Stimulated activated CD4-positive, alpha-beta T cell treated with anti-CD3 and anti-CD28 coated beads, Interleukin-1b, Interleukin-23, amount 100 ng/mL, for 48 hours (primary cell): ENCODE measurements around the gene TFEB.
A peak's percentile ranks its signal among the peaks of the same experiment; 100 is the strongest.

Experiments used
- DNase-seq: peaks from one replicate; pipeline ENCODE4 v3.0.0-alpha.2; 2020

The TFEB gene

DNA sequence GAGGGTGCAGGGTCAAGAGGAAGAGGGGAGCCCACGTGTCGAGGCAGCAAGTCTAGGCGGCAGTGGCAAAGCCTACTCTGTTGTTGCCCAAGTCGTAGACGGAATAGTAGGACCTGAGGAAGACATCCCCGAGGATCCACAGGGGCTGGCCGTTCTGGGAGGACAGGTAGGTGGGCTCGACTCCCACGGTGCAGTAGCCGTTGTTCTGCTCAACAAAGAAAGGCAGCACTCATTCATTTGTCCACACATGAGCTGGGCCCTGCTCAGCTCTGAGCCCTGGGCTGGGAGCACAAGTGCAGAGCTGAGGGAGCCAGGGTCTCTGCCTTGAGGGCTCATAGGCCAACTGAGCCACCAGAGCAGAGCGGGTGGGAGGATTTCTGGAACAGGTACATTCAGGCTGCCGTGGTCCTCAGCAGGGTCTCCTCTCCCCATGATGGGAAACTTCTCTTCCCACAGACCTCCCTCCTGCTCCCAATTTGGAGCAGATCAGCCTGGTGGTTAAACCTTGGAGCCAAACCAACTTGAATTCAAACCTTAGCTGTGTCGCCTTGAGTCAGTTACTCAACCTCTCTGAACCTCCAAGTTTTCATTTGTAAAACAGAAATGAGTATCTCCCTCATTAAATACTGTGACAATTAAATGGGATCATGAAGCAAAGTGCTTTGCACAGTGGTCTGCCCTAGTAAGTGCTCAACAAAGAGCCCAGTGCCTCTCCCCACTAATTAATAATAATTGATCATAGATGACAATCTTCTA is 1.6 kb upstream of the TFEB start:
- DNase-seq = no peak

DNA sequence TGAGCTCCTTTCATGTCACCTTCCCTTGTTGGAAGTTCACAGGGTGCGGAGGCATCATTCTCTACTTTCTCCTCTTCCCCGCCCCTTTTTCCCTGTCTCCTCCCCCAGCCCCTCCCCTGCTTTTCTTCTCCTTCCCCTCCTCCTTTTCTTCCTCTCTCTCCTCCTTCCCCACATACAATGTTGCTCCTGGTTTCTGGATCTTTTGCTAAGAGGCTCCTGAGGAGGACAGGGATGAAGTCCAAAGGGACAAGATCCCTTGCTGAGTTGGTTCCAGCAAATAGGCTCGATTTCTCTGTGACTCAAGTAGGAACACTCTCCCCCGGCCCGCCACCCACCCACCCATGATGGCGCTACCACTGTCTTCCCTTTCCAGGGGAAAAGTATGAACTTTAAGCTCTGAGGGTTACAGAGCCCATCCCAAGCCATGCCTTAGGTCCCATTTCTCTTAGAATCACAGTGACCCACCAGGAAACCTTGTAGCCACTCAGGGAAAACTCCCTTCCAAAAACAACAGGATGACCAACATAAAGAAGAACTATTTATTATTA is 852 bp upstream of the TFEB start:
- DNase-seq = no peak

DNA sequence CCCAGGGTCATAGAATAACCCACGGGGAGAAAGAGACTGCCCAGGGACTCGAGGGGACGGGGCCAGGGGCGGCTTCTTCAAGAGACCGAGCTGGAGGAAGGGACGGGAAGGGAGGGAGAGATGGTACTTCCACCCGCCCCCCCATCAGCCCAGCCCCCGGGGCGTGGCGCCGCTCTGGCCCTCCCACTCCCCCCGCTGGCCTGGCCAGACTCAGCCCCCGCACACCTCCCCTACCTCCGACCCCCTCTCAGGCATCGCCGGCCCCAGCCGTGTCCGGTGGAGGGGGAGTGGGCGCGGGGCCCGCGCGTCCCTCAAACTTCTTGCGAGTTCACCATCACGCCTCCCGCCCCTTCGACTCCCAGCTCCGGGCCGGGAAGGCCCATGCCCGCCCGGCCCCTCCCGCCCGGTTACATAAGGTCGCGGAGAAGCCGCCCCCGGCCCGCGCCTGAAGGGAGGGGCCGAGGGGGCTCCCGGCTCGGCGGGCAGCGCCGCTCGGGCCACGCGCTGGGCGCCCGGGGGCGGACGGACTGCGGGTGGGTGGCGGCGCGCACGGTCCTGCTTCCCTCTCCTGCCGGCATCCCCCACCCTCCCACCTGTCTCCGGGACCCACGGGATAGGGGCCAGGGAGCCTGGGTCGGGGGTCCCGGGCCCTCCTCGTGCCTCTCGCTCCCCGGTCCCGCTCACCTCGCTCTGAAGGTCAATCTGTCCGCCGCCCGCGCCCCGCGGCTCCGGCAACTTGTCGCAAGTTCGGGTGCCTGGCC is 562 bp downstream of the TFEB start:
- DNase-seq = peak; percentile 59

DNA sequence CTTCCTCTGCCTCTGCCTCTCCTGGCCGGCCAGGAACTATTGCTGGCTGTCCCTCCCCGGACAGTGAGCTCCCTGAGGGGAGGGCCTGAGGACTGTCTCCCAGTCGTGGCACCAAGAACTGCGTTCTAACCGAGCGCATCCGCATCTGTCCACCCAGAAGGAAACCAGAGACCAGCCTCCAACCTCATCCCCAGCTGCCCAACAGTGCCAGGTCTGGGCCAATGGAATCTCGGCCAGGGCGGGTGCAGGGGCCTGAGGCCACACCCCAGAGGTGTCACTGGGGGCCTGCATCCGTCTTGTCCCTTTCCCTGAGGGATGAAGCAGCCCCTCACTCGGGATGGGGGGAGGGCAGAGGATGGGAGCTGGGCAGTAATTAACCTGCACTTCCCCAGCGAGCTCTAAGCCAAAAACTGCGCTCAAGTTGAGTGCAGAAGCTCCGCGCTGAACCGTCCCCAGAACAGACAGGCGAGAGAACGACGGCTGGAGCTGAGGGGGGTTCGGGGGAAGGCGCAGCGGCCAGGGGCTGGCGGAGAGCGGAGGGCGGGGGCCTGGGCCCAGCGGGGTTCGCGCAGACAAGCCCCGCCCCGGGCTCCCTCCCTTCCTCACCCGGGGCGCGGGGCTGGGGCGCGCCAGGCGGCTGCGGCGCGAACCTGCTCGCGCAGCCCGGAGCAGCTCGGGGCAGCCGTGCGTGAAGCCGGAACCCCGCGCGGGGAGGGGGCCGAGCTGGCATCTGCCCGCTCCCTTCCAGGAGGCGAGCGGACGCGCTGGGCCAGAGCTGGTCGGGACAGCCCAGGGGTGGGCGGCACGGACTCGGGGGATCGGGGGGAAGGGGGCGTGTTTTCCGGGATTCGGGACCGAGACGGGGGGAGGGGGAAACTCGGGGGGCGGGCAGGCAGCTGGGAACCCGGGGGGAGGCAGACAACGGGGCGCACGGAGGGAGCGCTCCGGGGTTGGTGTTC is 1.4 kb downstream of the TFEB start:
- DNase-seq = peak; percentile 35

DNA sequence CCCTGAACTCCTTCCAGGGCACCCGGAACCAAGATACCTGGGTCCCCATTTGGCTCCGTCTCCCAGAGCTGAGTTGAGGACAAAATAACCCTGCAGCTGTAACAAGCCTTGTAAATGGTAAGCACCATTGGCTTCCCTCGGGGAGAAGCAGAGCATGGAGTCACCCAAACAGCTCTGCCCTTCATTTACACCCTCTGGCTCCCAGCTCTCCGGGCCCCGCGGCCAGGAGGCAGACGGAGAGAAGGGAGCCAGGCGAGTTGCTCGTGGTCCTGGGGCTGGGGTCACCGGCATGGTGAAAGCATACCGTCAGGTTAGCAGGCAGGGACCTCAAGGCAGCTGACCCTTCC is 2.1 kb downstream of the TFEB start:
- no peak for DNase-seq

DNA sequence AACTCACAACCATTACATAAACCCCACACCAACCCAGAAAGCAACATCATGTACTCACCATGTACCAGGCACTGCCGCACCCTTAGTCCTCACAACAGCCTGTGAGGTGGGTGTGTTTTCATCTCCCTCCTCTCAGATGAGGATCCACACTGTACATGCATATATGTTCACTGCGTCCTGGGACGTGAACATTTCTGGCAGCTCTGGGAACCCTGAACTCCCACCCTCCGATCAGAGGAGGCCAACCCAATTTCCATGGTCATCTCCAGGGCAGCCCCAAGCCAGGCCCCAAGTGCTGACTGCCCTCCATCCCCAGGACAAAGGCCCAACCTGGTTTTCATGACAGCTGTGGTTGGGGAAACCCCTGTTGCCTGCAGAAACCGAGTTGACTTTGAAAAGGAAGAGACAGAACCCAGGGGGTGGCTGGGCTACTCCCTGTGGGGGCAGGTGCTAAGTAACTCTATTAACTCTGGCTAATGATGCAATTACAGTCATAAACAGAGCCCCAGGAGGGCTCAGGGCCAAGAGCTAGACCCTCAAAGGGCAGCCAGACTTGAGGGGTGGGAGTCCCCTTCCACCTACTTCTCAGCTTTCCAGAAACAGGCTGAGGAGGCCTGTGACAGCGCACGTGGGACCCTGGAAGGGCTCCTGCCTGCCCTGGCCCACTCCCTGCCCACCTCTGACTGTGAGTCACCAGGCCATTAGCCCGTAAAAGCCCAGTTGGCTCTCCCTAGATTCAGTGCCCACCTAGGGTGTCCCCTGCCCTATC is 2.6 kb downstream of the TFEB start:
- peak; percentile 40 for DNase-seq

DNA sequence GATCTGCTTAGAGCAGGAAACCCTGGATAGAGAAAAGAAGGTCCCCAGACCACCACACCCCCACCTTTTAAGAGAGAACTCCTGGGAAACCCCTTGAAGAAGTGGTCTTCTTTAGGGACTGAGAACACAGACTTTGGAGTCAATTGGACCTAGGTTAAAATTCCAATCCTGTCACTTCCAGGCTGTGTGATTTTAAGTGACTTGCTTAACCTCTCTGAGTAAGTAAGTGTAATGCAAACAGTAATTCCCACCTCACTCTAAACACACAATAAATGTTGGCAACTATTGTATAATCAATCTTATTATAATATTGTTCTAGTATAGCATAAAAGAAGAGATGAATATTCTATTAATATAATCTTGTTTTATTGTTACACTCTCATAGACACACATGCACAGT is 3.3 kb downstream of the TFEB start:
- no peak for DNase-seq

DNA sequence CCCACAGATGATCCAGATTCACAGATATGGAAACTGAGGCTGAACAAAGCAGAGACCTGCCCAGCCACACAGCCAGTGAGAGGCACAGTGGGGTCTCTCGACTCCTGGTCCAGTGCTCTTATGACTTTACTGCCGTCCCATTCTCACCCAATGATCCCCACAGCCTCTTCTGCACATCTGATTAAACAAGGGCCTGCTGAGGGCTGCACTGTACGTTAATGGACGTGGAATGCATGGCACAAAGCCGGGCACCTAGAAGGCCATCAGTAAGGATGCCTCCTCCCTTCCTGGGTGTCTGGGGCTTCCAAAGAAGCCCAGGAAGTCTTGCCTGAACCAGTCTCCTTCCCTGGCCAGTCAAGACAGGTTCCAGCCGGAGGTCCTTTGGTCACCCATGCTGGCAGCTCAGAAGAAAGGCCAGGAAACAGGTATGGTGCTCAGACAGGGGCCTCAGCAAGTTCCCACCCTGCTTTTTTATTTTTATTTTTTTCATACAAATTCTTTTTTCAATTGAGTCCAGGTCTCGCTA is 3.8 kb downstream of the TFEB start:
- DNase-seq = no peak

DNA sequence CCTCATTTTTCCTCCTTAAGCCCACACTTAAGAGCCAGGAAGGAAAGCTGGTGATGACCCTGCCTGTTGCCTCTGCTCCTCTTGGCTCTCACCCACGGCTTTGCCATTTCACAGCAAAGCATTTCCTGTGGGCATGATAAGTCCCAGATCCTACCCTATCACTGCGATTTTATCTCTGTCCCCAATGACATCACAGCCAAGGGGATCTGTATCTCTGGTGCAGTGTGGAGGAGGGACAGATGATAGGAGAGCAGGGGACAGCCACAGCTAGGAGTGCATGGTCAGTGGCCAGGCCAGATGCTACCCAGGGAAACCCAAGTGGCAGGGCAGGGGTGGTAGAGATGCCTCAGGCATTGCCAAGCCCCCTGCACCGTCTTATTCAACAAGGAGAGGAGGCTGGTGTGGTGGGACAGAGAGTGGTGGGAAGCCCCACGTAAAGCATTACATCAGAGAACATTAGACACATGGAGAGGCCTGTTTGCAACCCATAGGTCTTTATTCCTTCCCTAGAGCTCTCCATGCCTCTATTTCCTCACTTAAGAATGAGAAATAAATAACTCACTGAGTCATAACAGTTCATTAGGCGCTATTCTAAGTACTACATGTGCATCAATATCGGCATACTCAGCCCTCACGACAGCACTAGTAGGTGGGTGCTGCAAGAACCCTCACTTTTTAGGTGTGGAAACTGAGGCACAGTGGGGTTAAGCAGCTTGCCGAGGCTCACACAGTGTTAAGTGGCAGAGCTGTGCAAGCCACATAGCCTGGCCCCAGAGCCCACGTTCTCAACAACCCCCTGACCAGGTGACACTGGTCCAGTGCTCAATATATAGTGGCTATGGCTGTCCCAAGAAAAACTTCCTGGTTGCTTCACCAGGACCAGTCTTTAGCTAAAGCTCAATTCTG is 4.6 kb downstream of the TFEB start:
- DNase-seq = no peak

DNA sequence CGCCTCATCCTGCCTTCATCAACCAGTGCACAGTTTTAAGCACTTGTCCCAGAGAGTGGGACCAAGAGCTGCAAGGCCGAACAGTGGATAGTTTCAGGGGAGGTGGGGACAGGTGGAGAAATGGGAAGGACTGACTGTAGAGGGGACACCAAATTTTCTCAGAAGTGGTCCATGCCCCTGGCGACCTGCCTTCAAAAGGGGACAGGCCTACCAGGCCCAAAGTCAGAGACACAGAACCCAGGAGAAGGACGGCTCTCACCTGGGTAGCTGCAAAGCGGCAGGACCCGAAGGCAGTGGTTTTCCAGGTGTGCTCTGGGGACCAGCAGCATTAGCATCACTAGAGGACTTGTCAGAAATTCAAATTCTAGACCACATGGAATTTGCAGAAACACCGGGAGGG is 5.8 kb downstream of the TFEB start:
- no peak for DNase-seq

DNA sequence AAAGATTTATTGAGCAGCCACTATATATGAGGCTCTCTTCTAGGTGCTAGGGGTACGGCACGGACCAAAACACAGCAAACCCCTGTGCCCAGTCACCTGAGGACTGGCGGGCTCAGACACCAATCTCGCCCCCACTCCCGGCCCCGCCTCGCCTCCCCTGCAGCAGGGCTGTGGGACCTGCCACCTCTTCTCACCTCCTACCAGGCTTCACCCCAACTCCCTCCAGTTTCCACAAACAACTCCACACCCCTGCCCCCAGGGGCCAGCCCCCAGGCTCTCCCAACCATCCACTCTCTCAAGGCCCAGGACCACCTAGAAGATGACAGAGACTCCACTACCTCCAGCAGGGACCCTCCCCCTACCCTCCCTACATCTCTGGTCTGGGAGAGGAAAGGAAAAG is 6.5 kb downstream of the TFEB start:
- no peak for DNase-seq

DNA sequence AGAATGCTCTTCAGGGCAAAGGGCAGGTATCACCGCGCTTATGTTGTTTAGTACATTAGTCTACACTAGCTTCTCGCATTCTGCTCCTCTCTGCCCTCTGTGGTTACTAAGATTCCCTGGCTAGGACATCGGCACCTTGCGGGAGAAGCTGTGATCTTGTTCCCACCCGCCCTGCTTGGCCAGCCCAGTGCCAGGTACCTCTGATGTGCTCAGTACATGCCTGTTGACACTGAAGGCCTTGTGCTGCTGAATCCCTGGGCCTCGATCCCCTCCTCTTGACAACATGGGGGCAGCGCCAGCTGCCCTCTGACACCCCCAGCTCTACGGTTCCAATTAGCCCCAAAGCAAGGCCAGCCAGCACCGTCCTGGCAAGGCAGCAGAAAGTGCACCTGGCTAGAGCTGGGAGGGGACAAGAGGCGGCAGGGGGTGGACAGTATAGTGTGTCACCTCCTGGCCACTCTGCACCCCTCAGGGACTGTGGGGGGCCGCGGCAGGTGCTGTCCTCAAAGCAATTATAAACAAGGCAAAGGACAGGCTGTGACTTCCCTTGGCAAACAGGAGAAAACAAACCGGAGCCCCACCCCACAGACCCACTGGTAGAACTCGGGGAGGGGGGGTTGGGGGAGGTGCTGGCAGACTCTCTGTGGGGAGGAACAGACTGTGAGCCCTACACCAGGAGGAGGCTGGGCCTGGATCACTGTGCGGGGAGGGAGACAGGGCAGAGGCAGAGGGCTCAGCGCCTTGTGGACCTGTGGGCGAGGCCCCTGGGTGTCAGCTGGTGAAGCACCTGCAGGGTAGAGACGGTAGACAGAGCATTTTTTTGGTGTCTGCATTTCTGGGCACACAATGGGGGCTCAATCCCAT is 7.1 kb downstream of the TFEB start:
- DNase-seq = no peak

DNA sequence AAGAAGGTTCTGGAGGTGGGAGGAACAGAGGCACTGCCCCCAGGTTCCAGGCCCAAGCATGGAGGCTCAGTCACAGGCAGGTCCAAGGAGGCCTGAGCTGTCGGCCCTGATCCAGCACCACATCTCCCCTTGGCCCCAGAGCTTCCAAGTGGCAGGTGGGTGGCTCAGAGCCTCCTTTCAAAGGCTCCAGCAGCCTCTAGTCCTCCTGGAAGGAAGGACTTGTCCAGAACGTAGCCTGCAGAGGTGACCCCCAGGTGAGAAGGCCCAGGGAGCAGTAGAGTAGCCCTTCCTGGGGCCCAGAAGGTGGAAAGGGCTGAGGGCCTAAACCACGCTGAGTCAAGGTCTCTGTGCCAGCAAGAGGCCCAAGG is 7.7 kb downstream of the TFEB start:
- DNase-seq = no peak

DNA sequence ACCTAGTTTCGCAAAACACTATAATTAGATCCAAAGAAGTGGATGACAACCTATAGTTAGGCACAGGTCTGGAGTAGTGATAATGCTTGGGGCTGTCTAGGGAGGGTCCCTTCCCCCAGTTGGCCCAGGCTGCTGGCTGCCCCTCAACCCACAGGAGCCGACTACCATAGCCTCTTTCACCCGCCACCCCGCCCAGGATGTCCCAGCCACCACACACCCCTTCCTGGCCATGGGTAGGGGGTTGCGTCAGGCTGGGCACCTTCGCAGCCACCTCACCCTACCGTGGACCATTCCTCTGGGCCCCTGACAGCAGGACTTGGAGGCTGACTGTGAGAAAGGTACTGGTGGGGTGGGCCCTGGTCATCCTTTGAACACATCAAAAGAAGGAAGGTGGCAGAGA is 8.5 kb downstream of the TFEB start:
- DNase-seq = no peak

DNA sequence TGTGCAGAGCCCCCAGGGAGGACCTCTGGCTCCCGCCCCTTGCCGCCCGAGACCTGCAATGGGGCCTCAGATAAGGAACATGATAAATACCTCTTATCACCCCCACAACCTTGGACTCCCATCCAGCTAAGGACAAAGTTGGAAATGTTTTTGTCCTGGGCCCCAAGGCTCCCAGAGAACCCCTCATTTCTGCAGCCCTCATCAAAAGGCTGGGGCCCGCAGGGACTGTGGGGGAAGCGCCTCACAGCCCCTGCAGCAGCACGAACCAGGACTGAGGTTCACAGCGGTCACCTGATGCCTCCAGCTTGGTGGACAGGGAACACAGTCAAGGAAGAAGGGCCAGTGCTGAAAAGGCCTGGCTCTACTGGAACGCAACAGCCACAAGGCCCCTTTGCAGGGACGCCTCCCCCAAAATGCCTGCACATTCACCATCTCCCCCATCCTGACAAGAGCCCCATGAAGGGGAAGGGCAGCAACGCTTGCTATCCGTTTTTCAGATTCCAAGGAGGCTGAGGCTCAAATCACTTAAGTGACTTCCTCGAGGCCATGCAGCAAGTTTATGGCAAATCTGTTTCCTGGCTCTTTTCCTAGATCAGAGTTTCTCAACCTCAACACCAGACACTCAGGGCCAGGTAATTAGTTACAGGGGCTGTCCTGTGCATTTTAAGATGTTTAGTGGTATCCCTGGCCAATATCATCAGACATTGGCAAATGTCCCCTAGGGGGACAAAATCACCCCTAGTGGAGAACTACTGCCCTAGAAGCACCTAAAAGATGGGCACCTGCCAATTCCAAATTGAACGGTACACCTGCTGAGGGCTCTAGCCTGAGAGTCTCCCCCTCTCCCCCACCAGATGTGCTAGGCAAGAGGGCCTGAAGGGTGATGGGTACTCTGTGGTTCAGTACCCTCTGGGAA is 10.6 kb downstream of the TFEB start:
- DNase-seq = no peak

DNA sequence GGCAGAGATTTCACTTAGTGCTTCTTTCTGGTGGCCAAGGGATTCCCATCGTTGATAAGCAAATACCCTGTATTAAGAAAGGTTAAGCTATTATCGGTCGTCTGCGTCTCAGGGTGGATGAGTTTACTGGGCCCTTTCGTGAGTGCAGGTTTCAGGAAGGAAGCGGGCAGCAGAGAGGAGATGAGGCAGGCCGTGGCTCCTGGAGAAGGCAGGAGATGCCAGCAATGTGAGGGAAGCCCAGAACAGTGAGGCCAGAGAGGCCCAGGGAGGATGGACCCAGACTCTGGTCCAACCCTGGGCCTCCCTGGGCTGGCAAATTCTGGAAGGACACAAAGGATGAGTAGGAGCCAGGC is 11.2 kb downstream of the TFEB start:
- DNase-seq = no peak

DNA sequence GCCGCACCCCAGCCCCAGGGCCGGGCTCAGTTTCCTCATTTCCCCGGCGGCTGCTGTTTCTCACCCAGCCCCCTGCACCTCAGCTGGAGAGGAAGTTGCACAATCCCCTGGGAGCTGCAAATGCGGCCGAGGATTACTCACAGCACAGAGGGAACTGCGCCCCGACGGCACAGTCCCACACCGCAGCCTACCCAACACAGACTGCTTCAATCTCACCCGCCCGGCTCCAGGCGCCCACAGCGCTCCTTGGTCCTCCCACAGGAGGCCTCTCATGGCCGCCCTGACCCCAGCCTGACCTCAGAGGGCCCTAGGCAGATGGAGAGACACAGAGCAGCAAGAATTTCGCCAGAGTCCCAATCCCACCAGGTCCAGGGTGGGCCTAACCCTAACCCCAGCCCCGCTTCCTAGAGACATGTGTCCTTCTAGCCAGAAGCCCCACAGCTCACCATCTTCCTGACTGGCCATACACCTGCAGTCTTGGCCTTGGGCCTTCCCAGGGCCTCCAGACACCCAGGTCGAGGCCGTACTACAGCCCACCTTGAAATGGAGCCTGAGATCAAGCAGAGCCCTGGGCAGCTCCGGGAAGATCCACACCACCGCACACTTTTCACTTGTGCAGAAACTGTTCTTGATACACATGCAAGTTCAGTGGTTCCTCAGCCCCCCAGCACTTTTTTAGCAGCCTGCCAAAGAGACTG is 11.7 kb downstream of the TFEB start:
- DNase-seq = no peak

DNA sequence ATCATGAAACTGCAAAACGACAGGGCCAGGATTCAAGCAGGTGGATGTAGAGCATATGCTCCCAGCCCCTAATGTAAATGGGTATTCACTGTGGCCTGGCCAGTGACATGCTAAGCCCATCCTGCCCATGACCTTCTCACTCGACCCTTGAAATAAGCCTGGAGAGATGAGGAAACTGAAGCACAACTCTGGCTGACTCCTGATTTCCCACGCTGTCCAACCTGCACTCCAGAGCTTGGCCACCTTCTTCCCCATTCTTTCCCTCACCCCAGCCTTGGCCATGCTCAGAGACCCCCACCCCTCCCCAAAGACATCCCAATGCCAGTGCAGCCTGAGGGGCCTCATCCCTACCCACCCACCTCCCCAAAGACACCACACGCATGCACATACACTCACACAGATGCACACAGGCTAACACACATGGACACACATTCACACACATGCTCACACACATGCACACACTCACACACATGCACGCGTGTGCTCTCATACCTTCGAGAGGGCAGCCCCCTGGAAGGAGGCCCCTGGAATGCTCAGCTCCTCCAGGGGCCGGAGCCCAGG is 12.4 kb downstream of the TFEB start:
- DNase-seq = no peak
